ENCODE data around the gene ATL1. TPM values are rescaled to one million over a fixed set of nuclear protein-coding genes. Genes with fewer than 3 reads are reported as not detected.
A peak's percentile ranks its signal among the peaks of the same experiment; 100 is the strongest.

The ATL1 gene
- 0.96 and 3.1 TPM in 2 replicates for total RNA-seq (2014; rRNA removed; shearing (Covaris generic))

DNA sequence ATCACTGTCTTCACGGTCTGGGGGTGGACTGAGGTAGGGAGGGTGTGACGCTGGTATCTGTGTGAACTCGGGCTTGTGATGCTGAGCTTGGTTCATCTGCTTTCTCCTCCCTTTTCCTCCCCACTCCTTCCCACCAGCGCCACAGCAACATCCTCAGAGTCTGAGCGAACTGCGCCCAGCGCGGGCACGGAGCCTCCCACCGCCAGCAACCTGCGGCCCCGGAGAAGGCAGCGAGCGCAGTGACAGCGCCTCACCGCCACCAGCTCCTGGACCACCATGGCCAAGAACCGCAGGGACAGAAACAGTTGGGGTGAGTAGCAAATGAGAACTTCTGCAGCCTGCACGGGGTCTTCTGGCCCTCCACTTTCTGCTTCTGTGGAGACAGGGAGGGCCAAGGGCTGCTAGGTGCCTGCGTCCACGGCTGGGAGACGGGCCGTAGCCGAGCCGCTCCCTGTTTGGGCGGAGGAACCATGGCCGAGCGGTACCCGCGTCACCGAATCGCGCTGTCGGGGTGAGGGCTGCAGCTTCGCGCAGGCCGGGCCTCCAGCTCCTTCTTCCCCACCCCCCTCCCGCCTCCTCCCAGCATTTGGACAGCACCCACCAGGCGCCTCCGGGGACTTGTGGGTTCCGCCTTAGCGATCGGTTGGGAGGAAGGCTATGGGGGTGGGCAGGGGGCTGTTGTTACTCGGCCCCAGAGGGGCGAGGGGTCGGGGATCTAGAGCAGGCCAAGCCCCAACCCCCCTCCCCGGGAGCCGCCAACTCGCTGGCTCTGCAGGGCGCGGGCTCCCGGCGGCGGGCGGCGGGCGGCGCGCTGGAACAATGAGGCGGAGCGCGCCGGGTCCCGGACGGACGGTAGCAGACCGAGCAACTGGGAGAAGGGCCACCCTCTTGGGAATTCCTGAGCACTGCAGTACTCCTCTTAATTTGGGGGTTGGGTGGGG lies at the start of gene ATL1:
TSS of gene ATL1 (plus strand) at position 156 of the 941 bp plus-strand sequence. CDS start at position 277, 121 bp downstream.
- peak; percentile 61 for DNase-seq (ENCODE audit: low read depth)

DNA sequence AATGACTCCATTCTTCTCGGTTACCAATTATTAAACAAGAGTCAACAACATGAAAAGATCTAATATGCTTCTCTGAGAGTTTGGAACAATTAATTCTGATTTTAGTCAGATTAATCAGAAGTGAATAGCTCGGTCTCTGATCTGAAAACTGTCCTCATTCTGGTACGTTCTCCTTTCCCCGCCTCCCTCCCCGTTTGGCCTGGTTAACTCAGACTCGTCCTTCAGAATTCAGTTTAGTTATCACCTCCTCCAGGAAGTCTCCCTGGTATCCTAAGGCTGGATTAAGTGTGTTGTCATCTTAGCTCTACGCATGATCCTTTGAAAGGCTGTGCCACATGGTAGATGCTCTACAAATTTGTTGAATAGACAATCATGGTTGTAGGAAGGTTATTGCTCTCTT lies 49.8 kb upstream of the ATL1 start:
- no peak for DNase-seq (ENCODE audit: low read depth)

GRCh38 chr14:50512463-50512862 lies 47.5 kb upstream of the ATL1 start:
- DNase-seq (ENCODE audit: low read depth), result no peak

DNA sequence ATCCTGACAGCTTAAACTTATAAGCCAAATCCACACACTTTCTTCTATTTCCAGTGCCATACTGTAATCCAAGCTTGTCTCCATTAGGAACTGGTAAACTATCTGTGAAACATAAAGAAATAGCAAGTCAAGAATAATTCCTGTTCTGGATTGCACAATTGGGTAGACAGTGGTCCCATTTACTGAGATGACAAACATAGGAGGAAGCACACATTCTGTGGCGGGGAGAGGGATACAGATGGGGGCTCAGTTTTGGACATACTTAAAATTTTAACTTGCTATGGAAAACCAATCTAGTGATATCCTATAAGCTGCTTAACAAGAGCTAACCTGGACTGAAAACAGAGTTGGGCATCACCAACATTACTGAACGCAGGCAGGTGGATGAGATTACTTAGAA lies 43.9 kb upstream of the ATL1 start:
- no peak for DNase-seq (ENCODE audit: low read depth)

DNA sequence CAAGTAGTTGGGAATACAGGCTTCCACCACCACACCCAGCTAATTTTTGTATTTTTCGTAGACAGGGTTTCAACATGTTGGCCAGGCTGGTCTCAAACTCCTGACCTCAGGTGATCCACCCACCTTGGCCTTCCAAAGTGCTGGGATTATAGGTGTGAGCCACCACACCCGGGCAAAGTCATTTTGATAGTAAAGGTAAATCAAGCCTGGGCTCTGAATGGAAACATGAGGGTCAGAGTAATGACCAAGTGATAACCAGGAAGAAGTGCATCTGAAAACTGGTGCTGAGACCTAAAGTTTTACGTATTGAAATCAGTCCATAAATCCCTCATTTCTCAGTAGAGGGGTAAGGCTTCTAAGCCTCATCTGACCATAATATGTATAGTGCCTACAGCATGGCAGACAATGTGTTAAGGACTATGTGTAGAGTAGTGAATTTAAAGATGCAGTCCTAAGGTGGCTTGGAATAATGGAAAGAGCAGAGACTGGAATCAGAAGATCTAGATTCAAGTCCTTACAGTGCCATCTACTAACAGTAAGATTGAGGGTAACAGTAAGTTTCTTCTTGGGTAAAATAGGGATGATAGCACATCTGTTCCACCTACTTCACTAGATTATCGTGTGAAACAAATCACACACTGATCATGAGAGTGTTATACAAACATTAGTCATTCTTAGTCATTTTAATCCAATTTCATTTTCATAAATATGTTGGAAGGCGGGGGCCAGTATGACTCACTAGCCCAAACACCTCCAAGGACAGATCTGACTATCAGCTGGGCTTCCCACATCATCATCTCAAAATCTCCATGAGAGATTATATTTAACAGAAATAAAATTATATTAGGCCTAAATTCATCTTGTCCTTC lies 38.8 kb upstream of the ATL1 start:
- peak; percentile 68 for DNase-seq (ENCODE audit: low read depth)

DNA sequence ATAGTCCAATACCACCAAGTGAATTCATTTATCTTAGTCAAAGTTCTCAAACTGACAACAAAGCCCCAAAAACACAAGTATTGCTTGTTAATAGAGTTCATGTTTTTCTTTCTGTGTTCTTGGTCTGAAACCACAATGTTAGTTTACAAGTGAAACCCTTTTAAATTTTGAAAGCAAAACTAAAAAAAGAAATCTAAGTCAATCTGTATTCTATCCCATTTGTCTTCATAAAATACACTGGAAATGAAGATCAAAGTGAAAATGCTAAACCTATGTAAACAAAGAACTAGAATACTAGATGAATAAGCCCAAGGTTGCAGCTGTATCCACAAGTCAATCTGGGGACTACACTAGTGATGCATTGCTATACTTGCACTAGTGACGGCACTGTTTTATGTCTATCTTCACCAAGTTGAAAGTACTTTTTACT lies 38.0 kb upstream of the ATL1 start:
- DNase-seq (ENCODE audit: low read depth), result peak; percentile 35

- no peak for DNase-seq (ENCODE audit: low read depth)
Observed at GRCh38 chr14:50523271-50524041, 36.5 kb upstream of the ATL1 start.

DNA sequence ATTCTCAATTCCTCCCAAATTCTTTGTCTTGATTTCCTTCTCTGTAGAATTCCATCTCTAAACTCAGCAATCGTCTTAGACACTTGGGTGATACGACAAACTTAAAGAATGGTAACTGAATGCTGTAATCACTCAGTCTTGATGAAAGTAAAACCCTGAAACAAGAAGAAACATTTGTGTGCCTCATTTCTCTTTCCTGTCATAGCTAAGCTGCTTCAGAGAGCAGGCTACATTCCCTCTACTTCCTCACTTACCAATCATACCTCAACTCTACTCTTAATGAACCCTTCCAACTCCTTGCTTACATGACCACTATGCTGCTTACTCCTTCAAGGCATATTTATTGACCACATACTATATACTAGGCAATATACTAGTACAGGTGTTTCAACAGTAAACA lies 35.9 kb upstream of the ATL1 start:
- no peak for DNase-seq (ENCODE audit: low read depth)

DNA sequence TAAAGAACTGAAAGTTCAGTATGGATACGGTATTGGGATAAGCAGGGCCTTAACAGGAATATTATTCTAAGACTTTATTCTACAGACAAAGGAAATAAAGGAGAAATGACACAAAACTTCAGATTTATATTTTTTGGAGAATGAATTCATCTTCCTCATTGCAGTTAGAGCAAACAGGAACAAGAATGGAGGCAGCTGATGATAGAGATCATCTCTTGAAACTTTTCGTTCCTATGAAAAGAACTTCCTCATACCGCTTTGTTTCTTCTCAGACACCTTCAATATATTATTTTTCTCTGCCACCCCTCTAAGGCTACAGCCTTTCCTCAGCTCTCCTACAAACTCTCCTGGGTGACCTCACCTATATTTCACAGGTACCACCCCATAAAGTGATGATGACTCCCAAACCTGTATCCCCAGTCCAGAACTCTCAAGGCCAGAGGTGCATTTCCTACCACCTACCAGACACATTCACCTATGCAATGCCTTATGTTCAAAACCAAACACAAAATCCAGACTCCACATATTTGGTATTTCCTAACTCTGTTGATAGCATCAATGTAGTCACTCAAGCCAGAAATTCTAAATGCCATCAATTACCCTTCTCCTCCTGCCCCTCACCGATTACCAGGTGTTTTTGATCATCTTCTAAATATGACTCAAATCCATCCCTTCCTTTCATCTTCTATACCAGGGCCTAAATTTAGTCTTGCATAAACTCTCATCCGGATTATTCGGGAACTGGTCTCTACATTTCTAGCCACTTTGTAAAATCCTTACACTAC lies 35.0 kb upstream of the ATL1 start:
- DNase-seq (ENCODE audit: low read depth), result no peak

DNA sequence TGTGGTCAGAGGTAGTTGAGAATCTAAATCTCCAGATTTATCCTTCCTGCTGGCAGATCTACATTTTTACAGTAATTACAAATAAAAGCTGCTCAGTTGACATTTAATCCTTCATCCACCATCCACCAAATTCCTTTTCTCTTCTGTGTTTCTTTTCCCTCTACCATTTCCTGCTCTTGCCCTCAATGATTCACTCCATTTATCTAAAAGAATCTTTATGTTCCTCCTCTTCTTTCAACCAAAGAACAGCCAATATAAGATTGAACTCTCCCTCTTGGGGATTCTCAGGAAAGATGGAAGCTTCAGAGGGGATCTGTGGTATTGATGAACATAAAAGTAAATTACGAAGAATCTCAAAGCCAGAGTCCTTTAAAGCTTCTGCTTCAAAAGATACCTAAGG lies 31.9 kb upstream of the ATL1 start:
- peak; percentile 24 for DNase-seq (ENCODE audit: low read depth)

DNA sequence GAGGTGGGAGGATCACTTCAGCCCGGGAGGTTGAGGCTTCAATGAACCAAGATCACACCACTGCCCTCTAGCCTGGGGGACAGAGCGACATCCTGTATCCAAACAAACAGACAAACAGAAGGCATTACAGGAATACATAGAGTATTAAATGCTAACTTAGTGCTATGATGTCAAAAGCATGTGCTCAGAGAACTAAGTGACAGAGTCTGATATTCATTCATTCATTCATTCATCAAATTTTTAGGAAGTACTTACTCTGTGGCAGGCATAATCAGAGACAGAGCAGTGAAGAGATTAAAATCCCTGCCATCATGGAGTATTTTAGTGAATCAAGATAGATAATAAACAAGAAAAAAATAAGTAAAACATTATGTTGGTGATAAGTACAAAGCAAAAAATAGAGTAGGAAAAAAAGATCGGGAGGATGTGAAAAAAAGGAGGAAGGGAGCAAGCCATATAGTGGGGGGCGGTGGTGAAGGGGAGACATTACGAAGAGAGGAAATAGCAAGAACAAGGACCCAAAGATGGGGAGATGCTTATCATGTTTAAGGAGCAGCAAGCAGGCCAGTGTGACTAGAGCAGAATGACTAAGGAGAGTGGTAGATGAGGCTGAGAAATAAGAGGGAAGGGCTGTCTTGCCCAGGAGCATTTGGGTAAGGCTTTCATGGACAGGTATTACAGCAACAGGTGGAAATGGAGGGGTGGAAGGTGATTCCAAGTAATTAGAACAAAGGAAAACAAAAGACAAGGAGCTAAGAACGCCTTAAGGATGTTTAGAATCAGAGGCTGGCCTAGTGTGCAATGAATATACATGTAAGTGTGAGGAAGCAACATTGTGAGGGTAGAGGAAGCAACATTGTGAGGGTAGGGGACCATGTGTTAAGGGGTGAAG lies 30.4 kb upstream of the ATL1 start:
- no peak for DNase-seq (ENCODE audit: low read depth)

DNA sequence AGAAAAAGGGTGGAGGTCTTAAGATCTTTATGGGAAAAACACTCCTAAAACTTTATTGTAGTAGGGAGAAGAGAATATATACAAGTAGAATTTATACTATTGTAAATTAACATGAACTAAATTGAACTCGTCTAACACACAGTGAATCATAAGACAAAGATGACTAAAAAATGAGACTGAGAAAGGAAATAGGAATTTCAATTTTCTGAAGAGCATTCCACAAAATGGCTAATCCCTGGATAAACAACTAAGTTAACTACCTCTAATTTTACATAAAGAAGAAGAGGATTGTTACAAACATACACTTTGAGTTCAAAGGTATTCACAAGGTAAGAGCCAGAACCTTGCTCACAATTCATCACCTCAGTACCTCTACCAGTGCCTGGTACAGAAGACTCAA lies 29.6 kb upstream of the ATL1 start:
- no peak for DNase-seq (ENCODE audit: low read depth)

DNA sequence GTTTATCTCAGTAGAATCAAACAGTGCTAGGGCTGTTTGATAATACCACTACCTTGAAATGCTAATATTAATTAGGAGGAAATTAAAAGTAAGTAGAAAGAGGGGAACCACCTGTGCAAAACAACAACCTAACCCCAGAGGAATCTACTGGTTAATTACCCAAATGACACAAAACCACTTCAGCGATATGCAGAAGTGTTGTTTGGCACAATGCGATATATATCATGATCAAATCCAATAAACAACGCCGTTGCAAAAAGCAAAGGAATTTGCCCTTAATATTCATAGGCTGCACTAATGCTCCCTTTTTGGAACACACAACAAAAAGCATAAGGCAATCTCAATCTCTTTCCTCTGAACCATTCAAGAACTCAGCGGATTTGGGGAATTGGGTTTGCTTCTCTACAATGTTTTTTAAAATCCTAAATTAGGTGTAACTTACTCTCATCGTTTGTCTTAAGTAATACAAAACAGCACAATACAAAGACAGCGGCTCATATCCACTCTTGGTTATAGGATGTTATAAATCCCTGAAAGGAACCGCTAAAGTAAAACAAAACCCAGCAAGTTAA lies 29.1 kb upstream of the ATL1 start:
- no peak for DNase-seq (ENCODE audit: low read depth)

DNA sequence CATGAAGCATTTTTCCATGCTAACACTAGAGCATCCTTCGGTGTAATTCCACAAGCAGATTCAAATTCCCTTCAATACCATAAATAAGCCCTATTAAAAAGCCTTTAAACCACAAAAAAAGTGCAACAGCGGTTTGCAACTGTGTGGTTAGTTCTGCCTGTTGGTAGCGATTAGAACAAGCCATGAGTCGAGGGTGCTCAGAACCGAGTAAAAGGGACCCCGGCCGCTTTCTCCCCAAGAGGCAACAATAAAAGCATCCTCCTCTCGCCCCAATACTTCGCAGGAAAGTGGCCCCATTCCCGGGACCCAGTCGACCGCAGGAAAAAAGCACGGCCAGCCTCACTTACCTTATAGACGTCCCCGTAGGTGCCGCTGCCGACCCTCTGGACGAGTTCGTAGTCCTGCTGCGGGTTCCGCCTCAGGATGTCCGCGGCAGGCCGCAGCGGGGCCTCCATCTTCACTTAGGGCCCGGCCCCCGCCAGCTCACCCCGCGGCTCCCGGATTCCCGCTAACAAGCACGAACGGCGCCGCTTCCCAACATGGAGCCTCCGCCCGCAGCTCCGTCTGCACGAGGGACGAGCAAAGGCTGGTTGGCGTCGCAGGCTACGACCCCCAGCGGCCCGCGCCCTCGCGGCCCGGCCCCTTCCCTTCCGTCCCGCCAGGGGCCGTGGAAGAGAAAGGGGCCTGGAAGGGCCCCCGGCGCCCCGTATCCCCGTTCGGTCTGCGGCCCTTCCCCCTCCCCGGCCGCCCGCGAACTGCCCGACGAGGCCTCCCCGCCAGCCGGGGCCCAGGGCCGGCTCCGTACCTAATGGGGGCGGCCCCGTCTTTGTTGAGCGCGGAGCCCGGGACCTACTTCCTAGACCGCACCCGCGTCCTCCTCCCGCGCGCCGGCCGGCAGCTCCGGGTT lies 28.1 kb upstream of the ATL1 start:
- DNase-seq (ENCODE audit: low read depth), result peak; percentile 42

GRCh38 chr14:50532502-50533240 lies 27.3 kb upstream of the ATL1 start, which contains the start of gene MAP4K5:
MAP4K5 (minus strand) TSS chr14:50532569; CDS start chr14:50532049, 520 bp downstream.
- DNase-seq (ENCODE audit: low read depth), result peak; percentile 85

GRCh38 chr14:50533241-50533705 lies 26.7 kb upstream of the ATL1 start:
- DNase-seq (ENCODE audit: low read depth), result no peak

GRCh38 chr14:50533806-50534205 lies 26.1 kb upstream of the ATL1 start:
- peak; percentile 55 for DNase-seq (ENCODE audit: low read depth)
